NT2/D1 (cell line): ENCODE data around the gene LOXHD1.

Experiments
- DNase-seq: peaks from one replicate; pipeline ENCODE4 v3.0.0-alpha.2; 2011; ENCODE audit warnings: low read depth, low spot score
- H3K27me3 ChIP-seq: 2 replicates; pipeline ENCODE4 v1.6.0; 2011; ENCODE audit warnings: mild to moderate bottlenecking; ENCODE audit not compliant: insufficient read length, insufficient read depth
- H3K36me3 ChIP-seq: 2 replicates; pipeline ENCODE4 v1.6.1; 2011; ENCODE audit warnings: mild to moderate bottlenecking, low read length, mixed read lengths; ENCODE audit not compliant: insufficient read depth, insufficient read length
- H3K4me1 ChIP-seq: 2 replicates; pipeline ENCODE4 v1.5.1; 2011; ENCODE audit not compliant: insufficient read depth, insufficient read length
- H3K4me3 ChIP-seq: 2 replicates; pipeline ENCODE4 v1.5.1; 2011; ENCODE audit warnings: low read depth; ENCODE audit not compliant: insufficient read length
- H3K9ac ChIP-seq: 2 replicates; pipeline ENCODE4 v1.6.0; 2011; ENCODE audit warnings: low read depth; ENCODE audit not compliant: insufficient read length
- H3K9me3 ChIP-seq: 2 replicates; pipeline ENCODE4 v1.5.1; 2011; ENCODE audit warnings: mild to moderate bottlenecking, low read length; ENCODE audit not compliant: insufficient read depth
- SUZ12 ChIP-seq: IDR thresholded peaks from 2 replicates; pipeline ENCODE4 v1.6.1; 2011; ENCODE audit not compliant: insufficient read length, insufficient read depth; ENCODE audit errors: extremely low read depth
- YY1 ChIP-seq: IDR thresholded peaks from 2 replicates; pipeline ENCODE4 v1.6.1; 2011; ENCODE audit not compliant: insufficient read length, insufficient read depth
- ZNF274 ChIP-seq: IDR thresholded peaks from 2 replicates; pipeline ENCODE4 v1.6.1; 2011; ENCODE audit warnings: mild to moderate bottlenecking, low read depth, low read length

The LOXHD1 gene

GRCh38 chr18:46488471-46489213 lies 168.4 kb downstream of the LOXHD1 start:
- DNase-seq, result no peak
- H3K9ac ChIP-seq, result no peak overlapping the region
- H3K9me3 ChIP-seq, result no peaks in the 10 kb centered on the region
- no peaks in the 10 kb centered on the region for H3K27me3 ChIP-seq
- H3K36me3 ChIP-seq, result no peaks in the 10 kb centered on the region
- no peak for TF ChIP-seq SUZ12
- TF ChIP-seq YY1, result no peak
- TF ChIP-seq ZNF274, result no peak
- peaks cover 7% of the 10 kb centered on the region for H3K4me1 ChIP-seq
- H3K4me3 ChIP-seq, result no peak overlapping the region

DNA sequence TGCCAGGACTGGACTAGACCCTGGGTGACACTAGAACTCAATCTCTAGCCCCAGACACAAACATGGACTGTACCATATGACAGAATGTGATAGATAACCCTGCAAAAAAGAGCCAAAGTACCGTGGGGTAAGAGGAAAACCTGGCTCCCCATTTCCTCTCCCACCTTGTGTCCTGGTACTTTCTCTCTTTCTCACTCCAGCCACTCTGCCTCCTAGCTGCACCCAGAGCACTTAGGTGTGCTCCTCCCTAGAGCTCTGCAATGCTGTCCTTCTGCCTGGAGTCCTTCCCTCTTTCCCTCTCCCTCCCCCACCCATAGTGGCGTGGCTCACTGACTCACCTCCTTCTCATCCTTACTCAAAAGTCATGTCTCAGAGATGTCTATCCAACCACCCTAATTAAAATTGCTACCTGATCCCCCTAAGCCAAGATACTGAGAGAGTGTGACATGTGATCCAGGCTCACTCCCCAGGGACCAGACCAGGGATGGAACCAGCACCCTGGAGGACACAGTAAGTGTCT lies 171.3 kb downstream of the LOXHD1 start:
- peaks cover 10% of the 10 kb centered on the region for H3K4me1 ChIP-seq
- H3K9ac ChIP-seq, result no peak overlapping the region
- H3K27me3 ChIP-seq, result no peaks in the 10 kb centered on the region
- H3K9me3 ChIP-seq, result no peaks in the 10 kb centered on the region
- no peaks in the 10 kb centered on the region for H3K36me3 ChIP-seq
- TF ChIP-seq ZNF274, result no peak
- no peak overlapping the region for H3K4me3 ChIP-seq
- no peak for DNase-seq

DNA sequence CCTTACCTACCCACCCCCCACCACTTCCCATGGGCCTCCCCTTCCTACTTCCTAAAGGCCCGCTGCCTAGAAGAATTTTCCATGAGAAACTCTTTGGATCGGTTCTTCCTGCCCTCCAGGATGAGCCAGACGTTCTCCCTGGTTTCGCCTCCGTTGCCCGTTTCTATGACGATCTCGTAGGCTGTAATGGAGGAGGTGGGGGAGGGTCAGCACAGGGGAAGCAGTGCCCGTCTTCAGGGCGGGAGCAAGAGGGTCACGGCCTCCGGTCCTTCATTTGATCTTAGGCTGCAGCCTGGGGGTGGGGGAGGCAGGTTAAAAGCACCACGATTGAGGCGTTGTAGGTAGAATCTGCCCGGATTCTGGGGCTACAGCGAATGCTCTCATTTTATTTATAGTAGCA lies 172.0 kb downstream of the LOXHD1 start:
- no peaks in the 10 kb centered on the region for H3K9me3 ChIP-seq
- TF ChIP-seq ZNF274 (no peak), SUZ12 (no peak), YY1 (no peak)
- DNase-seq, result no peak
- H3K36me3 ChIP-seq, result no peaks in the 10 kb centered on the region
- H3K4me3 ChIP-seq, result no peak overlapping the region
- H3K9ac ChIP-seq, result no peak overlapping the region
- H3K4me1 ChIP-seq, result peaks cover 10% of the 10 kb centered on the region
- H3K27me3 ChIP-seq, result no peaks in the 10 kb centered on the region

- Histone ChIP-seq H3K36me3 (no peaks in the 10 kb centered on the region), H3K9me3 (no peaks in the 10 kb centered on the region), H3K9ac (no peak overlapping the region), H3K4me3 (no peak overlapping the region), H3K4me1 (peaks cover 10% of the 10 kb centered on the region), H3K27me3 (no peaks in the 10 kb centered on the region)
- no peak for DNase-seq
- TF ChIP-seq ZNF274, result no peak
- no peak for TF ChIP-seq SUZ12
- TF ChIP-seq YY1, result no peak
These were observed 174.2 kb downstream of the LOXHD1 start for GRCh38 chr18:46482831-46483230.

DNA sequence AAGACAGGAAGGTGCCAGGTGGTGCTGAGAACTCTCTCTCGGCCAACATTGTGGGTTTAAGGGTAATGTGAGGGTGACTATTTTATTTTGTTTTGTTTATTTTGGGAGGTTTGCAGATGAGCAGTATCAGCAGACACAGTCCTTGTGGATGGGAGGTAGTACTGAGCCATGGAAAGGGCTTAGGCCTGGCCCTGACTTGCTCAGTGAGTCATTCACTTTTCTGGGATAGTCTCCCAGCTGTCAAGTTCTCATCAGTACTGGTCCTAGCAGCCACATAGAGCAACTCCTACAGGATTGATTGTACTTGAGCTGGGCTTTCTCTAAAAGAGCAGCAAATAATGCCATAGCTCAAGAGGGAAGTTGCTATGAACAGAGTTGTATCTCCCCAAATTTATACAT lies 175.2 kb downstream of the LOXHD1 start:
- TF ChIP-seq YY1, result no peak
- no peak for TF ChIP-seq ZNF274
- no peak for TF ChIP-seq SUZ12

GRCh38 chr18:46481048-46481846 lies 175.8 kb downstream of the LOXHD1 start:
- H3K4me3 ChIP-seq, result no peak overlapping the region
- H3K9me3 ChIP-seq, result no peaks in the 10 kb centered on the region
- DNase-seq, result no peak
- no peaks in the 10 kb centered on the region for H3K36me3 ChIP-seq
- TF ChIP-seq ZNF274 (no peak), SUZ12 (no peak), YY1 (no peak)
- H3K27me3 ChIP-seq, result no peaks in the 10 kb centered on the region
- H3K4me1 ChIP-seq, result peaks cover 10% of the 10 kb centered on the region
- no peak overlapping the region for H3K9ac ChIP-seq

More for the DNA sequence above, 175.2 kb downstream of the LOXHD1 start:
- H3K4me3 ChIP-seq, result no peak overlapping the region
- H3K36me3 ChIP-seq, result no peaks in the 10 kb centered on the region
- H3K9me3 ChIP-seq, result no peaks in the 10 kb centered on the region
- DNase-seq, result no peak
- no peaks in the 10 kb centered on the region for H3K27me3 ChIP-seq
- H3K9ac ChIP-seq, result no peak overlapping the region
- peaks cover 10% of the 10 kb centered on the region for H3K4me1 ChIP-seq

DNA sequence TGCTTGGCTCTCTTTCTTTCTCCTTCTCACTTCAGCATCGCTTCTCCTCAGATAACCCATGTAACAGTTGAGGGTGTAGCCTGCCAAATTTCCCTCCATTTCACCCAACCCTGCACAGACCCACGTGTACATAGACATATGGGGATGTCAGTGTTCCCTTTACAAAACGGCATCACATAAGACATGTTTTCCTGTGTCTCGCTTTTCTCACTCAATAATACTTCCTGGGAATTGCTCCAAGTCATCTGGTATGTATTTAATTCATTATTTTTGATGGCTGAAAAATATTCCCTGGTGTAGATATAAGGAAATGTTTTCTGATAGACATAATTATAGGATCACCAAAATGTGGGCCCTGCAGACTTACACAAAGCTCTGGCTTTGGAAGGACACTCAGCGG lies 176.8 kb downstream of the LOXHD1 start:
- no peaks in the 10 kb centered on the region for H3K36me3 ChIP-seq
- no peak overlapping the region for H3K9ac ChIP-seq
- H3K4me3 ChIP-seq, result no peak overlapping the region
- TF ChIP-seq YY1, result no peak
- no peak for TF ChIP-seq SUZ12
- TF ChIP-seq ZNF274, result no peak
- peaks cover 9% of the 10 kb centered on the region for H3K4me1 ChIP-seq
- DNase-seq, result no peak
- no peaks in the 10 kb centered on the region for H3K27me3 ChIP-seq
- no peaks in the 10 kb centered on the region for H3K9me3 ChIP-seq
